ENCODE data around the gene SND1. TPM values are rescaled to one million over a fixed set of nuclear protein-coding genes. Genes with fewer than 3 reads are reported as not detected.

The SND1 gene
- total and polyA plus RNA-seq, 2 of the 4 experiments (the other 2 are of a cell fraction) = 154 to 294 TPM

DNA sequence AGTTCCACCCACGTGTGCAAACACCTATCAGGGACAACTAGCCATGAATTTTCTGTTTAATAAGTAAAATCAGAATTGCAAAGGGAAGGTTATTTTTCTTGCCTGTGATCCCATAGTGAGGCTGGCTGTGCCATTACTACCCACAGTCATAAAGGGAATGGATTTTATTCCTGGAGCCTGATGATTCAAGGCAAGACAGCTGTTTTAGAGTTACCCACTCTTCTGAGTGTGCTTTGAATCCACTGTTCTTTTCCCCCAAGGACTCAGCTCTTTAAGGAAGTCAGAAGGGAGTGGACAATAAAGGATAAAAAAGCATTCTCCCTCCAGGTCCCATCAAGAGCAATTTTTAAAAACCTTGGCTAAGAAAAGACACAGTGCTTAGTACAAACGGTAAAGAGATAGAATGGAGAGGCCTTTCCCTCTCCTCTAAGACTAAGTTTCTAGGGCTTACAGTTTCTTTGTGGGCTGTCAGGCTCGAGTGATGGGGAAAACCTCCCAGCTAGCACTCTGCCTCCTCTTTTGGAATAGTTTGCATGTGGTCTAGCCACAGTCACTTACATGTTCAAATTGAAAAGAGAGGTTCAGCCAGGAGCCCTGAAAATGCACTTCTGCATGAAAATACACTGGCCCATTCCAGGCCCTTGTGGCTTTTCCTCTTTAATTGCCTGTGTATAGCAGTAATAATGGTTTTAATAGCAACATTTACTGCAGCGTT lies 384.4 kb downstream of the SND1 start:
- ATAC-seq (ENCODE audit: low read depth) = no peak
- Histone ChIP-seq H2BK15ac (ENCODE audit: low read depth, low read length) (no peak overlapping the region), H3K79me1 (ENCODE audit: low read depth in 1 of 2, low read length in 2 of 2) (peaks cover 27 to 45% of the 10 kb centered on the region in 2 experiments), H3K27me3 (ENCODE audit: control insufficient read depth, insufficient read depth, low read length) (no peaks in the 10 kb centered on the region), H3K9me1 (ENCODE audit: insufficient read depth, low read length) (0 out of 2 replicates have a peak, but pooled peaks cover 8% of the 10 kb centered on the region), H4K91ac (ENCODE audit: insufficient read depth, low read depth, low read length) (no peak overlapping the region), H2AK5ac (ENCODE audit: low read depth, low read length) (no peak overlapping the region), H3K4me2 (ENCODE audit: low read depth, low read length) (no peak overlapping the region), H4K5ac (ENCODE audit: low read depth, low read length) (no peak overlapping the region), H4K8ac (ENCODE audit: low read depth in 2 of 2, low read length in 2 of 2) (no peak overlapping the region), H3K56ac (ENCODE audit: extremely low read depth, insufficient read depth, low read length) (no peak overlapping the region), H2BK5ac (ENCODE audit: low read depth, low read length, poor library complexity, severe bottlenecking) (no peak overlapping the region), H3K18ac (ENCODE audit: low read depth, low read length) (no peak overlapping the region), H3K4me1 (ENCODE audit: control insufficient read depth, insufficient read depth, low read length) (peaks cover 7% of the 10 kb centered on the region; the same call in 1 of the 2 replicates), H3K4ac (ENCODE audit: low read depth, low read length) (no peak overlapping the region), H4K20me1 (ENCODE audit: insufficient read depth, low read length) (peaks cover 52% of the 10 kb centered on the region), H3K23ac (ENCODE audit: low read depth, low read length) (no peak overlapping the region), H3K36me3 (ENCODE audit: control insufficient read depth, insufficient read depth, low read length) (no peaks in the 10 kb centered on the region), H2AFZ (replicated peaks; ENCODE audit: low read length, poor library complexity) (no peak overlapping the region), H3K14ac (replicated peaks; ENCODE audit: low read depth, low read length) (no peak overlapping the region), H2BK20ac (ENCODE audit: low read depth, low read length) (no peak overlapping the region), H3K27ac (ENCODE audit: insufficient read depth, low read length) (no peak overlapping the region), H3K9me3 (ENCODE audit: control insufficient read depth, insufficient read depth, low read length) (no peaks in the 10 kb centered on the region), H2BK120ac (ENCODE audit: low read depth, low read length) (no peak overlapping the region), H3K4me3 (ENCODE audit: insufficient read depth, low read depth, low read length) (no peak overlapping the region), H2AK9ac (replicated peaks; ENCODE audit: low read depth, low read length, poor library complexity) (no peak overlapping the region), H3K9ac (ENCODE audit: low read depth, low read length) (no peak overlapping the region)
- no CpG with 5 or more reads among the region's 4 CpGs for WGBS, 2 experiments (ENCODE audit: extremely low coverage in 2 of 2, insufficient read length in 1 of 2)
- TF ChIP-seq, protein P1, sequence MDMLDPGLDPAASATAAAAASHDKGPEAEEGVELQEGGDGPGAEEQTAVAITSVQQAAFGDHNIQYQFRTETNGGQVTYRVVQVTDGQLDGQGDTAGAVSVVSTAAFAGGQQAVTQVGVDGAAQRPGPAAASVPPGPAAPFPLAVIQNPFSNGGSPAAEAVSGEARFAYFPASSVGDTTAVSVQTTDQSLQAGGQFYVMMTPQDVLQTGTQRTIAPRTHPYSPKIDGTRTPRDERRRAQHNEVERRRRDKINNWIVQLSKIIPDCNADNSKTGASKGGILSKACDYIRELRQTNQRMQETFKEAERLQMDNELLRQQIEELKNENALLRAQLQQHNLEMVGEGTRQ (IDR thresholded peaks at IDR 0.05; ENCODE audit: low read depth, low read length) = no peak
- no peak for TF ChIP-seq NFE2L2 (IDR thresholded peaks at IDR 0.05; ENCODE audit: low read depth, low read length)
- no peak for TF ChIP-seq BHLHE40 (IDR thresholded peaks at IDR 0.05; ENCODE audit: low read depth, low read length)
- TF ChIP-seq FOS (IDR thresholded peaks at IDR 0.05; ENCODE audit: low read depth, low read length) = no peak
- in situ Hi-C loops (cut with MboI; ENCODE audit: low sequenced_read_pairs) (no loop called here), intact Hi-C loops (cut with micrococcal nuclease) (loop anchor here (10.0 kb wide), 1 partner anchor 452 kb away; the partner anchor contains the start of genes ARF5 and GCC1), dilution Hi-C loops (cut with HindIII; ENCODE audit: low sequenced_read_pairs, unreplicated experiment) (no loop called here)
- DNase-seq = no peak
- ChIA-PET POLR2A (ENCODE audit: unreplicated experiment) (no interaction called here), CTCF (interaction anchor here (1.1 kb wide), 1 partner anchor 173 kb away, joined by 4 read pairs; no protein-coding TSS in a partner anchor)
- no TSS peak for BruUV-seq (replicated peaks)
